ENCODE measurements around the gene KRTAP4-8. TPM values are rescaled to one million over a fixed set of nuclear protein-coding genes. Genes with fewer than 3 reads are reported as not detected.

The KRTAP4-8 gene
- total and polyA plus RNA-seq, 2 donors = not detected

DNA sequence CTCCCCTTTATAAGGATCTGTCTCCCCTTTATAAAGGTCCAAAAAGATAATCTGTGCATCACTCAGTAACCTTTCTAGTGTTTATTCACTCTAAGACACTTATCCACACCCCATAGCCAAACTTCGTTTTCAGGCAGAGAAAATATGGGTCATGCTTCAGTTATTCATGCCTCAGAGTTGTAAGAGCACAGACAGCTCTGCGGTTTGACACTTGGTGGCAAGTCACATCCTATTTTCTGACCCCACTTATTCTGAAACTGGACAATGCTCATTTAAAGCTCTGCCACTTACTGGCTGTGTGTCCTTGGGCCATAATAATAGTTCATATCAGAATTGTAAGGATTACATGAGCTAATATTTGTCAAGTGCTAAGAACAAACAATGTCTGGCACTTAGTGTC lies 48.8 kb downstream of the KRTAP4-8 start:
- DNase-seq (ENCODE audit: extremely low spot score) = no peak
- 49% methylated on average over 2 of the region's 2 CpGs for WGBS
- H3K4me1 ChIP-seq (ENCODE audit: insufficient read depth) = no peaks in the 10 kb centered on the region
- H3K27ac ChIP-seq (ENCODE audit: low read depth) = no peak overlapping the region
- H3K4me3 ChIP-seq (ENCODE audit: low read depth, low read length) = no peak overlapping the region
- H3K36me3 ChIP-seq (ENCODE audit: insufficient read depth) = no peaks in the 10 kb centered on the region

DNA sequence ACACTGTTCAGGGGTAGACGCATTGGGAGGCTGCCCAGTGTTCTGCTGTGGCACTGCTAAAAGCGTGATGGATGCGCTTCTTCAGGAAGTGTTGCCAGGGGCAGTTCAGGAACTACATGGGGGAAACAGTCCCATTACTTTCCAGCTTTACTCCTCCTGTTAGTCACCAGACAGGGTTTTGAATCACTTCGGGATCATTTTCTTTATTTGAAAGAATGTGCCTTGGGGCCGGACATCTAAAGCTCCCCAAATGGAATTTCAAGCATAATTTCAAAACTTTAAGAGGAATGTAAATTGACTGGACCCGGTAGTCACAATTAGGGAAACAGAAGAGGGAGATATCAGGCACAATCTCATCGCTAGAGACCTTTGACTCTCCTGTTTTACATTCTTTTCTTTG lies 49.5 kb downstream of the KRTAP4-8 start:
- no peak for DNase-seq (ENCODE audit: extremely low spot score)
- H3K36me3 ChIP-seq (ENCODE audit: insufficient read depth) = no peaks in the 10 kb centered on the region
- no peak overlapping the region for H3K4me3 ChIP-seq (ENCODE audit: low read depth, low read length)
- no peak overlapping the region for H3K27ac ChIP-seq (ENCODE audit: low read depth)
- H3K4me1 ChIP-seq (ENCODE audit: insufficient read depth) = no peaks in the 10 kb centered on the region
- WGBS = 52% methylated on average over 7 of the region's 7 CpGs

Other genes with a start within 250 kb of the KRTAP4-8 start
Only the 30 nearest of the 38 such genes appear.
- not detected for gene KRT39, start 131.2 kb downstream of the KRTAP4-8 start, total RNA-seq
- gene KRT39, start 131.2 kb downstream of the KRTAP4-8 start, polyA plus RNA-seq = not detected
- gene KRT40, start 113.8 kb downstream of the KRTAP4-8 start, total RNA-seq = not detected
- not detected for gene KRT40, start 113.8 kb downstream of the KRTAP4-8 start, polyA plus RNA-seq
- not detected for gene KRTAP3-3, start 104.0 kb downstream of the KRTAP4-8 start, total RNA-seq
- not detected for gene KRTAP3-3, start 104.0 kb downstream of the KRTAP4-8 start, polyA plus RNA-seq
- not detected for gene KRTAP3-2, start 98.2 kb downstream of the KRTAP4-8 start, total RNA-seq
- not detected for gene KRTAP3-2, start 98.2 kb downstream of the KRTAP4-8 start, polyA plus RNA-seq
- gene KRTAP3-1, start 89.0 kb downstream of the KRTAP4-8 start, total RNA-seq = not detected
- gene KRTAP3-1, start 89.0 kb downstream of the KRTAP4-8 start, polyA plus RNA-seq = not detected
- not detected for gene KRTAP1-5, start 70.9 kb downstream of the KRTAP4-8 start, total RNA-seq
- 0.11 TPM for gene KRTAP1-5, start 70.9 kb downstream of the KRTAP4-8 start, polyA plus RNA-seq
- not detected for gene KRTAP1-4, start 67.9 kb downstream of the KRTAP4-8 start, total RNA-seq
- gene KRTAP1-4, start 67.9 kb downstream of the KRTAP4-8 start, polyA plus RNA-seq = not detected
- not detected for gene KRTAP1-3, start 63.3 kb downstream of the KRTAP4-8 start, total RNA-seq
- not detected for gene KRTAP1-3, start 63.3 kb downstream of the KRTAP4-8 start, polyA plus RNA-seq
- gene KRTAP1-1, start 56.7 kb downstream of the KRTAP4-8 start, total RNA-seq = not detected
- not detected for gene KRTAP1-1, start 56.7 kb downstream of the KRTAP4-8 start, polyA plus RNA-seq
- gene KRTAP2-1, start 50.8 kb downstream of the KRTAP4-8 start, total RNA-seq = not detected
- gene KRTAP2-1, start 50.8 kb downstream of the KRTAP4-8 start, polyA plus RNA-seq = not detected
- not detected for gene KRTAP2-2, start 42.9 kb downstream of the KRTAP4-8 start, total RNA-seq
- gene KRTAP2-2, start 42.9 kb downstream of the KRTAP4-8 start, polyA plus RNA-seq = not detected
- not detected for gene KRTAP2-3, start 38.0 kb downstream of the KRTAP4-8 start, total RNA-seq
- gene KRTAP2-3, start 38.0 kb downstream of the KRTAP4-8 start, polyA plus RNA-seq = not detected
- not detected for gene KRTAP2-4, start 32.3 kb downstream of the KRTAP4-8 start, total RNA-seq
- gene KRTAP2-4, start 32.3 kb downstream of the KRTAP4-8 start, polyA plus RNA-seq = not detected
- gene KRTAP4-7, start 14.0 kb downstream of the KRTAP4-8 start, total RNA-seq = not detected
- gene KRTAP4-7, start 14.0 kb downstream of the KRTAP4-8 start, polyA plus RNA-seq = not detected
- gene KRTAP4-16, start 4.1 kb upstream of the KRTAP4-8 start, total RNA-seq = not detected
- gene KRTAP4-16, start 4.1 kb upstream of the KRTAP4-8 start, polyA plus RNA-seq = not detected
- gene KRTAP4-9, start 7.2 kb upstream of the KRTAP4-8 start, total RNA-seq = not detected
- not detected for gene KRTAP4-9, start 7.2 kb upstream of the KRTAP4-8 start, polyA plus RNA-seq
- gene KRTAP4-11, start 20.2 kb upstream of the KRTAP4-8 start, total RNA-seq = not detected
- not detected for gene KRTAP4-11, start 20.2 kb upstream of the KRTAP4-8 start, polyA plus RNA-seq
- gene KRTAP4-12, start 26.0 kb upstream of the KRTAP4-8 start, total RNA-seq = not detected
- not detected for gene KRTAP4-12, start 26.0 kb upstream of the KRTAP4-8 start, polyA plus RNA-seq
- not detected for gene KRTAP4-6, start 42.4 kb upstream of the KRTAP4-8 start, total RNA-seq
- gene KRTAP4-6, start 42.4 kb upstream of the KRTAP4-8 start, polyA plus RNA-seq = not detected
- gene KRTAP4-5, start 51.7 kb upstream of the KRTAP4-8 start, total RNA-seq = not detected
- gene KRTAP4-5, start 51.7 kb upstream of the KRTAP4-8 start, polyA plus RNA-seq = not detected
- gene KRTAP4-4, start 62.6 kb upstream of the KRTAP4-8 start, total RNA-seq = not detected
- not detected for gene KRTAP4-4, start 62.6 kb upstream of the KRTAP4-8 start, polyA plus RNA-seq
- gene KRTAP4-3, start 70.1 kb upstream of the KRTAP4-8 start, total RNA-seq = not detected
- not detected for gene KRTAP4-3, start 70.1 kb upstream of the KRTAP4-8 start, polyA plus RNA-seq
- gene KRTAP4-2, start 80.1 kb upstream of the KRTAP4-8 start, total RNA-seq = not detected
- not detected for gene KRTAP4-2, start 80.1 kb upstream of the KRTAP4-8 start, polyA plus RNA-seq
- gene KRTAP4-1, start 86.8 kb upstream of the KRTAP4-8 start, total RNA-seq = not detected
- gene KRTAP4-1, start 86.8 kb upstream of the KRTAP4-8 start, polyA plus RNA-seq = not detected
- gene KRTAP9-1, start 91.7 kb upstream of the KRTAP4-8 start, total RNA-seq = not detected
- gene KRTAP9-1, start 91.7 kb upstream of the KRTAP4-8 start, polyA plus RNA-seq = not detected
- gene KRTAP9-2, start 128.5 kb upstream of the KRTAP4-8 start, total RNA-seq = not detected
- gene KRTAP9-2, start 128.5 kb upstream of the KRTAP4-8 start, polyA plus RNA-seq = not detected
- gene KRTAP9-3, start 134.3 kb upstream of the KRTAP4-8 start, total RNA-seq = not detected
- gene KRTAP9-3, start 134.3 kb upstream of the KRTAP4-8 start, polyA plus RNA-seq = not detected
- not detected for gene KRTAP9-8, start 139.9 kb upstream of the KRTAP4-8 start, total RNA-seq
- gene KRTAP9-8, start 139.9 kb upstream of the KRTAP4-8 start, polyA plus RNA-seq = not detected
- not detected for gene KRTAP9-4, start 151.5 kb upstream of the KRTAP4-8 start, total RNA-seq
- gene KRTAP9-4, start 151.5 kb upstream of the KRTAP4-8 start, polyA plus RNA-seq = not detected
- gene KRTAP9-9, start 157.2 kb upstream of the KRTAP4-8 start, total RNA-seq = not detected
- gene KRTAP9-9, start 157.2 kb upstream of the KRTAP4-8 start, polyA plus RNA-seq = not detected

Measured in urinary bladder (tissue), 4 donors.